Measurements from ENCODE around the gene CHRM1. TPM values are rescaled to one million over a fixed set of nuclear protein-coding genes. Genes with fewer than 3 reads are reported as not detected.

Gene CHRM1
- total RNA-seq, 1 donor from 2014 or later, result not detected

Other genes with a start within 250 kb of the CHRM1 start
- gene UQCC3, start 249.7 kb downstream of the CHRM1 start, total RNA-seq, result 8.1 TPM
- gene LBHD1, start 249.1 kb downstream of the CHRM1 start, total RNA-seq, result 1.8 TPM
- gene UBXN1, start 242.3 kb downstream of the CHRM1 start, total RNA-seq, result 88.9 TPM
- gene LRRN4CL, start 231.8 kb downstream of the CHRM1 start, total RNA-seq, result 4.5 TPM
- 23.0 TPM for gene BSCL2, start 213.9 kb downstream of the CHRM1 start, total RNA-seq
- gene GNG3, start 213.7 kb downstream of the CHRM1 start, total RNA-seq, result not detected
- 33.8 TPM for gene HNRNPUL2, start 193.9 kb downstream of the CHRM1 start, total RNA-seq
- 14.1 TPM for gene TTC9C, start 192.9 kb downstream of the CHRM1 start, total RNA-seq
- gene ZBTB3, start 167.2 kb downstream of the CHRM1 start, total RNA-seq, result 11.5 TPM
- 38.2 TPM for gene POLR2G, start 159.8 kb downstream of the CHRM1 start, total RNA-seq
- 8.2 TPM for gene TAF6L, start 150.0 kb downstream of the CHRM1 start, total RNA-seq
- 21.6 TPM for gene TMEM179B, start 134.0 kb downstream of the CHRM1 start, total RNA-seq
- gene TMEM223, start 129.4 kb downstream of the CHRM1 start, total RNA-seq, result 18.0 TPM
- gene NXF1, start 115.9 kb downstream of the CHRM1 start, total RNA-seq, result 42.7 TPM
- 18.5 TPM for gene STX5, start 89.3 kb downstream of the CHRM1 start, total RNA-seq
- not detected for gene TEX54, start 88.5 kb downstream of the CHRM1 start, total RNA-seq
- 25.4 TPM for gene WDR74, start 81.8 kb downstream of the CHRM1 start, total RNA-seq
- gene SLC3A2, start 40.5 kb downstream of the CHRM1 start, total RNA-seq, result 39.7 TPM
- not detected for gene SLC22A6, start 63.6 kb upstream of the CHRM1 start, total RNA-seq
- gene SLC22A8, start 94.5 kb upstream of the CHRM1 start, total RNA-seq, result not detected
- gene SLC22A24, start 222.9 kb upstream of the CHRM1 start, total RNA-seq, result not detected

All from Right ventricle myocardium inferior (tissue), 1 donor.